Transverse colon (tissue), 4 donors: ENCODE results near the gene RABGAP1L.

Experiments used
- CTCF ChIP-seq, 5 experiments: fragments of 200-600 bp in 3 of 5; fragments of 450-650 bp in 2 of 5; sonication (generic) in 3 of 5; IDR thresholded peaks; 1 replicate in 2 of 5; 2 replicates in 3 of 5; pipeline ENCODE4 v1.5.1; 2016 to 2017; ENCODE audit warnings: antibody characterized with exemption in 5 of 5, inconsistent platforms in 3 of 5, mild to moderate bottlenecking in 2 of 5, moderate library complexity in 1 of 5
- EP300 ChIP-seq: sonication (generic); formaldehyde crosslinking; IDR thresholded peaks from one replicate; pipeline ENCODE4 v1.6.1; 2017; ENCODE audit warnings: antibody characterized with exemption, low read depth
- POLR2A ChIP-seq: fragments of 450-650 bp; IDR thresholded peaks from one replicate; pipeline ENCODE4 v1.6.1; 2016; ENCODE audit warnings: antibody characterized with exemption, mild to moderate bottlenecking, moderate library complexity
- POLR2AphosphoS5 ChIP-seq, 3 donors: sonication (generic); formaldehyde crosslinking; IDR thresholded peaks; one replicate each; pipeline ENCODE4 v1.6.1; 2016; ENCODE audit warnings: antibody characterized with exemption in 3 of 3

- TF ChIP-seq CTCF (IDR thresholded peaks at IDR 0.05): no peak
- no peak for TF ChIP-seq POLR2A
- TF ChIP-seq POLR2AphosphoS5 (IDR thresholded peaks at IDR 0.05): no peak
- TF ChIP-seq EP300: no peak
These were observed 713.3 kb downstream of the RABGAP1L start for GRCh38 chr1:174872615-174873058.
